Activated T-helper 1 cell treated with Interleukin-2 at 50 U/mL for 16 hours (primary cell): ENCODE data around the gene MFAP4.
"Not testable (repeated sequence)": the region's sequence is repeated elsewhere in the genome, so short reads cannot be mapped to it uniquely, and the experiment has no call there.

ENCODE experiments used
- DNase-seq: peaks from one replicate; pipeline ENCODE4 v3.0.0-alpha.2; 2020; ENCODE audit warnings: low read depth

MFAP4 gene

DNA sequence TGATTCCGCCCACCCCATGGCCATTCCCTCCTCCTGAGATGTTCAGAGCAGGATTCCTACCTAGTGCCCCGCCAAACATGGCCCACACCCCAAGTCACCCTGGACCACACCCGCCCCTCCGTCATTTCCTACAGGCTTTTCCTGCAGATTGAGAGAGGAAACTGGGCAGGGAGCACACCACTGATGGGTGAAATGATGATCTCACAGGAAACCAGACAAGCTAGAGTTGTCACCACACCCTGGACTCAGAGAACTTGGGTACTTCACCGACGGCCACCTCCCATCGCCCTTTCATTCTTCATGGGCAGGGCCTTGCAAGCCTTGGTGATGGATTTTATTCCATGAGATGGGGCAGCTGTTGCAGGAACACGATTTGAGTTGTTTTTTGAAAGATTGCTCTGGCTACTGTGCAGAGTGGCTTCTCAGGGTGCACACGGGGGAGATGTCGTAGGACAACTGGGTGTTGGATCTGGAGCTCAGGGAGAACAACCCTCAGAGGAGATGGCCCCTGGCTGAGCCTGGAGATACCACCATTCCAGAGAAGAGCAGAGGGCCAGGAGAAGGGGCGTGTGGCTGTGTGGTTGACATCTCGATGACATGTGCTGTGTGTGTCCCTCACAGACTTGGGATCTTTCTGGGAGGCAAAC, 17.0 kb downstream of the MFAP4 start:
- no peak for DNase-seq

GRCh38 chr17:19369107-19369778, 17.7 kb downstream of the MFAP4 start:
- no peak for DNase-seq

DNA sequence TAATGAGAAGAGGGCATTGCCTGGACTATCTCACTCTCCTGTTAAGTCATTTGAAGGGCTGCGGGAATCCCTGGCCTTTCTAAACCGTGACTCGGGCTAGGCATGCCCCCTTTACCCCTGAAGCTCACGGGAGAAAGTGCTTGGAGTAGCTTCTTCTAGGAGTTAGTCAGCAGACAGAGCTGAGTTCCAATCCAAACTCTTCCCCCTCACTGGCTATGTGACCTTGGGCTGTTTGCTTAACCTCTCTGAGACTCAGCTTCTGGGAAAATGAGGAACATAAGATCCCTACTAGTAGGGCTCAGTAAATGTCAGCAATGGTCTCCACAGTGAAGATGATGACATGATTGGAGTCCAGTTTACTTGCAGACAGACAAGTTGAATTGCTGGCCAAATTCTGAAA, 18.8 kb downstream of the MFAP4 start:
- DNase-seq: no peak

DNA sequence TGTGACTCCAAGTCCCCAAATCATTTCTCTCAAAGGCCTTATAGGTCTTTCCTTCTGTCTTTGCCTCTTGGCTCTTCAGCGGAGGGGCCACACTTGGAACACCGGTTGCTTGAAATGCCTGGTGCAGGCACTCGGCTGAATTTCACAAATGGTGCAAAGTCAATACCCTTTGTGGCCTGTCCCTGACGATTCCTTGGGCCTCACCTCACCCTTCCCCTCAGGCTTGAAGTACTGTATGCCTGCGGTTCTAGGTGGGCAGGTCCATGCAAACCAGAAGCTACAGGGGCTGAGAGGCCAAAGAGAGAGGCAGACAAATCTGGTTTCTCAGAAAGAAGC, 20.4 kb downstream of the MFAP4 start:
- DNase-seq: no peak

DNA sequence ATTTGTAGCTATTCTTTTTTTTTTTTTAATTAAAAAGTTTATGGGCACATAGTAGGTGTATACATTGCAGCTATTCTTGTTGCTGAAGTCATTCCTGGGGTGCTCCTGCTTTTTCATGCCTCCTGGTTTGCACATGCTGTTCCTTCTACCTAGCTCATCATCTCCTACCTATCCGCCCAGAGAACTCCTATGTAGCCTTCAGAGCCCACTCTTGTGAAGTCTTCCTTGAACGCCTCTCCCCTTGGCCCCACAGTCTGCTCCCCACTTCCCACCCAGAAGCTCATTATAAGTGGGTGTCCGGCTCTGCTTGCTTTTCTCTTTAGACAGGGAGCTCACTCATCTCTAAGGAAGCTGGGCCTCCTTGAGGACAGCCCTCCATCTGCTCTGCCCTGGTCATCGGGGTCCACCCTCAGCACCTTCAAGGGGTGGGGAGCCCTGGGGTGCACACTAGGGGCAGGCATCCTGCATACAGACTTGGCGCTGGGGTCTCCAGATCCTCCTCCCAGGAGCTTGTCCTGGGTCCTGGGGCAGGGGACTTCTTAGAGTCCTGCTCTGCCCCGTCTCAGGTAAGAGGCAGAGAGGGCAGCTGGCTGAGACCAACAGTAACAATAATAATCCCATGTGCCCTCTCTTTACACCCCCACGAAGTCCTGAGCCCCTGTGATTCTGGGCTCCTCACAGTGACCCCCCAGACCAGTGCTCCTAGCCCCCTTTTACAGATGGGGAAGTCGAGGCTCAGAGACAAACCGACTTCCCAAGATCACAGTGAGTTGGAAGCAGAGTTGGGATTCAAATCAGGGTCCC, 21.0 kb downstream of the MFAP4 start:
- DNase-seq: no peak

DNA sequence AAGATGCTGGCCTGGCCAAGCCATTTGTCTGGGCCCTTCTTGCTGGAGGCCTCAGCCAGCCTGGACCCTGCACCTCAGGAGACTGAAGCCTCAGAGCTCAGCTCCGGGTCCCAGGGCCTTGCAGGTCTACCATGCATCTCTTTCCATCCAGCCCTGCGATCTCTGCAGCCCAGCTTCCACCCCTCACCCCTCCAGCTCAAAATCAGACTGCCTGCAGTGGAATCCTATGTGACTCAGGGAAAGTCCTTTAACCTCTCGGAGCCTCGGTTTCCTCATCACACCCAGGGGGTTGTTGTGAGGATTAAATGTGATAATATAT, 21.5 kb downstream of the MFAP4 start:
- DNase-seq: no peak

- no peak for DNase-seq
These were observed 22.1 kb downstream of the MFAP4 start for GRCh38 chr17:19364699-19365498.

DNA sequence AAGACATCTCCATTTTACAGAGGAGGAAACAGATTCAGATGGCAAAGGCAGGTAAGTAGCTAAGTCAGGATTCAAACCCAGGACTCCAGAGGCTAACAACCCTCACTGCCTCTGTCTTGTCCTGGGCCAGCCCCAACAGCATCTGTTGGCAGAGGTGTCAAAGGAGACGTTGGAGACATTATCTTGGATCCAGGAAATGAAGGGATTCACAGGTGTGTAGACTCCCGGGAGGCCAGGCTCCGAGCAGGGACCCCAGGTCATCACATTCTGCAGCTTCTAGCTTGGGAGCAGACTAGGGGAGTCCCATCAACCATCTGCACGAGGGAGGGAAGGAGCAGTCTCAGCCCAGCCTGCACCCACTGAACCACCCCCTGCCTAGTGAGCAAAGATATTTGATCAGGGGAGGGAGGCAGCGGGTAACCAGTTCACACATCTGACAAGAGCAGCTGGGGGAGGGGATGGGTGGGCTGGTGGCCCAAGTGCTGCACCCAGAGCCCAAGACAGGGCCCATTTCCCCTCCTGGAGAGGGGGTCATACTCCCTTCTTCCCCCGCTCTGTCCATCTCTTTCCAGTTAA, 23.4 kb downstream of the MFAP4 start:
- no peak for DNase-seq

- DNase-seq: no peak
These were observed 23.9 kb downstream of the MFAP4 start for GRCh38 chr17:19363114-19363438.

GRCh38 chr17:19362277-19363113, 24.5 kb downstream of the MFAP4 start, which contains the start of gene B9D1:
Gene B9D1 (minus strand): TSS chr17:19362723. CDS start chr17:19362569, 154 bp downstream.
- DNase-seq: peak; percentile 93

- DNase-seq: no peak
These were observed 25.1 kb downstream of the MFAP4 start for GRCh38 chr17:19361944-19362276.

- no peak for DNase-seq
These were observed 25.7 kb downstream of the MFAP4 start for GRCh38 chr17:19361326-19361725.

- DNase-seq: no peak
These were observed 26.2 kb downstream of the MFAP4 start for GRCh38 chr17:19360772-19361171.

GRCh38 chr17:19359856-19360255, 27.1 kb downstream of the MFAP4 start:
- DNase-seq: no peak

DNA sequence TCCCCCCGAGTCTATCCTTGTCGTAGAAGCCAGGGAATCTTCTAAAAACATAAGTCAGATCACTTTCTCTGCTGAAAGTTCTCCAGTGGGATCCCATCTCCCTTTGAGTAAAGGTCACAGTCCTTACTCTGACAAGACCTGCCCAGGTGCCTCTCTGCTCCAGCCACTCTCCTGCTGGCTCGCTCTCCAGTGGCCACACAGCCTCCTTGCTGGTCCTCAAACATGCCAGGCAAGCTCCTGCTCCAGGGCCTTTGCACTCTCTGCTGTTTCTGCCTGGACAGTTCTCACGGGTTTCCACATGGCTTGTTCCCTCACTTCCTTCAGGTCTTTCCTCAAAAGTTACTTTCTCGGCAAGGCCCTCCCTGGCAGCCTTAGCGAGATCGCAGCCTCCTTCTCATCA, 27.8 kb downstream of the MFAP4 start:
- DNase-seq: no peak

GRCh38 chr17:19357761-19358160, 29.2 kb downstream of the MFAP4 start:
- DNase-seq: no peak

DNA sequence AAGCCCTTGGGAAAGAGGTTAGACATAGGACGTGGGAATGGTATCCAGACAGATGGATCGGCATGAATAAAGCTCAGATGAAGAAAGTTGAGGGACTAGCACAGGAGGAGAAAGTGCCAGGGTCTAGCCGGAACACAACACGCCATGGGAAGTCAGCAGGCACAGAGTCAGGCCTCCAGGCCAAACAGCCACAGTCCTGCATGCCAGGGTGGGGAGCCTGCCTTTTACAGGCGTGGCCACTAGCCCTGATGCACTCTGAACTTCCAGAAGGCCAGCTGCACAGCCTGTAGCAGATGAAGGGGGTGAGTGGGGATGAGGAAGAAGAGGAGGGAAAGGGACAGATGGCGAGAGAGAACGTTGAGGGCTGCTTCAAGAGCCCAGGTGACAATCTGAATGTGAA, 29.6 kb downstream of the MFAP4 start:
- DNase-seq: no peak

DNA sequence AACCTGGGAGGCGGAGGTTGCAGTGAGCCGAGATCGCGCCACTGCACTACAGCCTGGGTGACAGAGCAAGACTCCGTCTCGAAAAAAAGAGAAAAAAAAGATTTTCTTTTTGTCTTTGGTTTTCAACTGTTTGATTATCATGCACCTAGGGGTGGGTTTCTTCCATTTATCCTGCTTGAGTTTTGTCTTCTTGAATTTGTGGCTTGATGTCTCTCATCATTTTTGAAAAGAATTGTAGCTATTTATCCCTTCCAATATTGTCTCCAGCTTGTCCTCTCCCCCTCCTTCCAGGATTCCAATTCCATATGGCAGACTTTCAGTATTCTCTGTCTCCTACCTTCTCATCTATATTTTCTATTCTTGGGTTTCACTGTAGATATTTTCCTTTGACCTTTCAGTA, 32.2 kb downstream of the MFAP4 start:
- DNase-seq: no peak

GRCh38 chr17:19353401-19353800, 33.6 kb downstream of the MFAP4 start:
- DNase-seq: not testable (repeated sequence)

DNA sequence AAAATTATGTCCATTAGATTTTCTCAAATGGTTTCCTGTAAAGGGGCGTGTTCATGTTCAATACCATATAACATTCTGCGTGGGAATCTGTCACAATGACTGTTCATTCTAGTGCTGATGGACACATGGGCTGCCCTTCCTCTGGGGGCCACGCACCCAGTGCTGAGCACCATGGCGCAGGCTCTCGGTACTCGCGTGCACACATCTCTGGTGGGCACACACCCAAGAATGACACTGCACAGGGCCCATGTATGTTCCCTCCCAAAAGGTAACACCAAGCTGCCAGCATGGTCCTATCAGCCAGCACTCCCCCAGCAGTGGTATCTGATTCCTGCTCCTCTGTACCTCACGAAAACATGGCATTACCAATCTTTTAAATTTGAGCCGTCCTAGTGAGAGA, 38.2 kb downstream of the MFAP4 start:
- DNase-seq: no peak

GRCh38 chr17:19348081-19348650, 38.8 kb downstream of the MFAP4 start:
- no peak for DNase-seq
